HG03378 (cell line): ENCODE results near the gene PDIA4.

Experiments
- ATAC-seq: cut with Tn5 transposase; IDR thresholded peaks from one replicate; pipeline ENCODE4 v1.9.1; 2021; ENCODE audit warnings: mild to moderate bottlenecking, moderate library complexity; ENCODE audit not compliant: unreplicated experiment

The PDIA4 gene

GRCh38 chr7:148972375-148972774 lies 55.9 kb downstream of the PDIA4 start:
- no peak for ATAC-seq

DNA sequence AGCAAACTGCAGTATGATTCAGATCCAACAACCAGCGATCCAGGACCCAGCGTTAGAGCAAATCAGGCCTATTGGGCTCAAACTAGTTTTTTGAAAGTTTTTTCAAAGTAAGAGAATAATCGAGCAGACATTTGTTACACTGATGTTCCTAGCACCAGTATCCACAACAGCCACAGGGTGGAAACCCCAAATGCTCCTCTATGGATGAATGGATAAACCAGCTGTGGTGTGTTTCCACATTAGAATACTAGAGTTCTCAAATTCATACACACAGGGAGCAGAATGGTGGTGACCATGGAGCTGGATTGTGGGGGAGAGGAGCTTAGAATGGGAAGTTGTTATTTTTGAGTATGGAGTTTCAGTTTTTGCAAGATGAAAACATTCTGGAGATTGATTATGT lies 60.7 kb downstream of the PDIA4 start:
- no peak for ATAC-seq

- ATAC-seq: peak; percentile 15
Measured at GRCh38 chr7:148967032-148967372, 61.3 kb downstream of the PDIA4 start.

DNA sequence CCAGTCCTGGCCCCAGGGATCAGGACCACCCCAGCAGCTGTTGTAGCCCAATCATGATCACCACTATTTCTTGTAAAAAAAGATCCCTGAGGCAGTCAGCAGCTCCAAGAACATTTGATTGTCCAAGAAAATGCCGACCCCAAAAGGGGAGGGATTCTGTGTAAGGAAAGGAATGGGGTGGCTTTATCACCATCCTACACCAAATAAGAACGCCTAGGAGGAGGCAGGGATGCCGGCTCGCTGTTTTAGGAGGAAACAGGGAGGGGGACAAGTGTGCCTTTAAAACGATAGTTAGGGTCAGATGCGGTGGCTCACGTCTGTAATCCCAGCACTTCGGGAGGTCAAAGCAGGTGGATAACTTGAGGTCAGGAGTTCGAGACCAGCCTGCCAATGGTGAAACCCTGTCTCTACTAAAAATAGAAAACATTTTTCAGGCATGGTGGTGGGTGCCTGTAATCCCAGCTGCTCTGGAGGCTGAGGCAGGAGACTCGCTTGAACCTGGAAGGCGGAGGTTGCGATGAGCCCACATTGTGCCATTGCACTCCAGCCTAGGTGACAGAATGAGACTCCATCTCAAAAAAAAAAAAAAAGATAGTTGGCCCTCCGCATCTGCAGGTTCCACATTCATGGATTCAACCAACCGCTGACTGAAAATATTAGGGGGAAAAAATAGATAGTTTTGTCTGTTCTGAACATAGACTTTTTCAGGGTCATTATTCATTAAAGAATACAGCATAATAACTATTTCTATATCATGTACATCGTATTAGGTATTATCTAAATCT lies 63.6 kb downstream of the PDIA4 start:
- ATAC-seq: no peak

DNA sequence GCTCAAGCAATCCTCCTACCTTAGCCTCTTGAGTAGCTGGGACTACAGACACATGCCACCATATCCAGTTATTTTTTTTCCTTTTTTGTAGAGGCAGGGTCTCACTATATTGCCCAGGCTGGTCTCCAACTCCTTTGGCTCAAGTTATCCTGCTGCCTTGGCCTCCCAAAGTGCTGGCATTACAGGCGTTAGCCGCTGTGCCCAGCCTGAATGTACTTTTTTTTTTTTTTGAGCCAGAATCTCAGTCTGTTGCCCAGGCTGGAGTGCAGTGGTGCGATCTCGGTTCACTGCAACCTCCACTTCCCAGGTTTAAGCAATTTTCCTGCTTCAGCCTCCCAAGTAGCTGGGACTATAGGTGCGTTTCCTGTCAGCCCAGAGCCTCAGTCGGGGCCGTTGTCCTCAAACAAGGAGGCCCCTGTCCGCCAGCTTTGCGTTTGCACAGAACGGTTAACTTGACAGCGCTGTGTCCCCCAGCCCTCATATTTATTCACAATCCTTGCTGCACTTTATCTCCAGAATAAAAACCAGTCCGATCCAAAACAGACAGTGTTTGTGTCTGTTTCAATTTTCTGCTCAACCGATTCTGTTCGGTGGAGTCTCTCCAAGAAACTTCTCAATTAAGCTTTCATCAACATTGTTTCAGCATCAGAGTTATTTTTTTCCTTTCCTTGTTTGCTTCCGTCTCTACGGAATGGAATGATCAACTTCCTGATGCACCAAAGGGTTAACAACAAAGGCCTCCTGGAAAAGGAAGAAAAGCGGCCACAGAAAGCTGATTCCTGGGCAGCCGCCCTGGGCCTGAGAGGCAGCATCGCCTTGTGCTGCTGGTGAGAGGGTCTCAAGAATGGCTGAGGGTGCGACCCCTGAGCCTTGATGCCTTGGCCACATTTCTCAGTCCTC lies 64.5 kb downstream of the PDIA4 start:
- ATAC-seq: no peak

GRCh38 chr7:148962823-148963582 lies 65.3 kb downstream of the PDIA4 start:
- ATAC-seq: peak; percentile 53

DNA sequence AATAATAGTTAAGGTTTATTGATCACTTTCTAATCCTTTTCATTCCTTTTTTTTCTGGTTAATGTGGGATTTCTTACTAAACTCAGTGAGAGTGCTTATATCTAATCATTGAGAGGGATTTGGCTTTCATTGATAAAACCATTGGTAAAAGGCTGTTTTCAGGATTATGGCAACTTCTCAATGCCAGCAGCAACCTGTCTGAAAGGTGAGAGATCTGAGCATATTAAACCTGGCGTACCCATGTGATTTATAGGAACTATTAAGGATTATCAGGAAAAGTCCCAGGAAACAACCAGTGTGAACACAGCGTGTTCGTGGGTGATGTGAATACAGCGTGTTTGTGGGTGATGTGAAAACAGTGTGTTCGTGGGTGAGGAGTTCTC lies 65.9 kb downstream of the PDIA4 start:
- peak; percentile 10 for ATAC-seq

DNA sequence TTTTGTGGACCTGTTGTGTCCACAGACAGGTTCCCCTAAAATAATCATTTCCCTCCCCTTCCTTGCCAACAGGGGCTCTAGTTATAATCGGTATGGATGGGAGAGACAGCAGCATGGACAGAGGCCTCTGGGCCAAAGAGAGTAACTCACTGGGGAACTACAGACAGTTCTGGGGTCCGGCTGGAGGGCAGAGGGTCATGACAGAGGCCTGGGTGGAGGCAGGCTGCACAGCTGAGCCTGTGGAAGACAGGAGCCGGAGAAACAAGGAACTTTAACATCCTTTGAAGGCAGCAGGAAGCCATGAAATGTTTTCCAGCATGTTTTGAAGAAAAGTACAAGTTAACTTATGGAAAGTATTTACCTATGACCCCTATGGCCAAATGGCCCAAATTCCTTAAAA lies 68.6 kb downstream of the PDIA4 start:
- no peak for ATAC-seq

DNA sequence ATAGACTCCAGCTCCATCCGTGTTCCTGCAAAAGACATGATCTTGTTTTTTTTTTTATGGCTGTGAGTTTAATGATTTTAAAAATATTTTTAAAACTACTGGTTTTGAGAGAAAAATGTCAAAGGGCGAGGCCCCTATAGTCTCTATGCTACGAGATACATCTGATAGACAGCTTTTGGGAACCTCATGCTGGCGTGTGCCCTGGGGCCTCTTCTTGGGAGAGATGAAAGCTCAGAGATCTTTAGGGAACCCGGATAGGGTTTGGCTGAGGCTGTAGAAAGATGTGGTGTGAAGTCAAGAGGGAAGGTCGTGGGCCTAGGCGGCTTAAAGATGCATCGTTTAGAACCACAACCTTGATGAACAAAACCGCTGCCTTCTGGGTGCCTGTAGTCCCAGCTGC lies 70.2 kb downstream of the PDIA4 start:
- no peak for ATAC-seq

- ATAC-seq: no peak
Measured at GRCh38 chr7:148954766-148955165, 73.5 kb downstream of the PDIA4 start.

DNA sequence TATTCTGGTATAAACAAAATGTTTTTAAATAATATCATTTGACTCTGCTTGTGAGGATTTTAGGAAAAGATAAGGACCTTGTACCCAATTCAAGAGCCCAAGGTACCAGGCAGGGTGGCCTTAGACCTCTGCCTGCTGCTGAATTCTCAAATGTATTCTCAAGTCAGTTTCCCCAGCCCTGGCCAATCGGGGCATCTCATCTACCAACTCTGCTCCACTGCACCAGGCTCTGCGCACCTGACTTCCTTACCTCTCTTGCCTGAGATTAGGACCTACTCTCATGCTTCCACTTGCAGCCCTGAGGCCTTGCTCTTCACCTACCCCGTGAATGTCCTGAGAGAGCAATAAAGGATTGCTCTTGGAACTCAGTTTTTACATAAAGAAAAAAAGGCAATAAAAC lies 74.6 kb downstream of the PDIA4 start:
- ATAC-seq: no peak
